ENCODE results near the gene ARRDC2.
"Not testable (repeated sequence)": the region's sequence is repeated elsewhere in the genome, so short reads cannot be mapped to it uniquely, and the experiment has no call there.

ARRDC2 gene

DNA sequence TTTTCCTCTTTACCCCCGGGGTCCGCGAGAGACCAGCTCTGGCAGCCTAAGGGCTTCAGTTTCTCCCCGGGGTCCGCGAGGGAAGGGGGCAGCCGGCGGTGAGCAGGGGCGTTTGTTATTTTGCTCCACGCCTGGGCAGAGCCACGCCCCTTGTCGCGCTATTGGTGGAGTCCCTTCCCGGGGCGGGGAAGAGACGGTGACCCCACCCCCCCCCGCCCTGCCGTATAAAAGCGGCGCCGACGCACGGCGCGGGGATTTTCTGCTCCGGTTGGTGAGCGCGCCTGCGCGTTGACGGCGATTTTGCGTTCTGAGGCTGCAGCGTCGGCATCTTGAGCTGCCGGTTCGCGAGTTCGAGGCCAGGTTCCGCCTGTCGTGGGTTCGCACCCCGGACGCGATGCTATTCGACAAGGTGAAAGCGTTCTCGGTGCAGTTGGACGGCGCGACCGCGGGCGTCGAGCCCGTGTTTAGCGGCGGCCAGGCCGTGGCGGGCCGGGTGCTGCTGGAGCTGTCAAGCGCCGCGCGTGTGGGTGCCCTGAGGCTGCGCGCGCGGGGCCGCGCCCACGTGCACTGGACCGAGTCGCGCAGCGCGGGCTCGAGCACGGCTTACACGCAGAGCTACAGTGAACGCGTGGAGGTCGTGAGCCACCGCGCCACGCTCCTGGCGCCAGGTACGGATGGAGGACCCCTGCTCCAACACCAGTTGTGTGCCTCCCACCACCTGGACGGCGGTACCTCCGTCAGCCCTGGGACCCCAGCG, at the start of gene ARRDC2:
ARRDC2 (plus strand) TSS at position 254 of the 757 bp plus-strand sequence; CDS start at position 395, 141 bp downstream.
- DNase-seq = no peak

DNA sequence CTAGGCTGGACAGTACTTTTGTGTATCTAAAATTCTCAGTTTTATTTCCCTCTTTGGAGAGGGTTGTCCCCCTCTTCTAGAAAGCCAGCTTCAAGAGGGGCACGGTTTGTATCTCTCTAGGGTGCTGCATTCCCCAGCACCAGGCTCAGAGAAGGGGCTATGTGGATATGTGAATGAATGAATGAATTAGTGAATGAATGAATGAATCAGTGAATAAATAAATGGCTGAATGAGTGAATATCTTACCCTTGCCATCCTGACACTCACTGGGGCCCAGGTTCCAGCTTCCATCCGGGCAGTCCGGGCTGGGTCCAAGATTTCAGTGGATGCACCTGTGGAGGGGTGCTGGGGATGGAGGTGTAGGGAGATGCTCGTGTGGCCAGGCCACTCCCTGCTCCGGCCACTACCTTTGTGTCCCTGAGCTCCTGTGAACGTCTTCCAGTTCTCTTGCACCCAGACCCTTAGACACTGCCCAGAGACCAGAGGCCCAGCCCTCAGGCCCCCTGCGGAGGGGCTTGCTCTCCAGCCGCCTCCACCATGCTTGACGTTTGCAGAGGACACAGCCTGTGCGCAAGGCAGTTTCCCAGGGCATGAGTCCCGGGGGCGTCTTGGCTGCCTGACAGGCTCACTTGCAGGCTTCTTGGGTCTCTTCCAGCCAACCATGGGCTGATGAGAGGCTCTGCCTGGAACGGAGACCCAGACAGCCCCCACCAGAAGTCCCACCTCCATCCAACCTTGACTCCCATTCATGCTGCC, 43.9 kb upstream of the ARRDC2 start:
- DNase-seq = no peak

DNA sequence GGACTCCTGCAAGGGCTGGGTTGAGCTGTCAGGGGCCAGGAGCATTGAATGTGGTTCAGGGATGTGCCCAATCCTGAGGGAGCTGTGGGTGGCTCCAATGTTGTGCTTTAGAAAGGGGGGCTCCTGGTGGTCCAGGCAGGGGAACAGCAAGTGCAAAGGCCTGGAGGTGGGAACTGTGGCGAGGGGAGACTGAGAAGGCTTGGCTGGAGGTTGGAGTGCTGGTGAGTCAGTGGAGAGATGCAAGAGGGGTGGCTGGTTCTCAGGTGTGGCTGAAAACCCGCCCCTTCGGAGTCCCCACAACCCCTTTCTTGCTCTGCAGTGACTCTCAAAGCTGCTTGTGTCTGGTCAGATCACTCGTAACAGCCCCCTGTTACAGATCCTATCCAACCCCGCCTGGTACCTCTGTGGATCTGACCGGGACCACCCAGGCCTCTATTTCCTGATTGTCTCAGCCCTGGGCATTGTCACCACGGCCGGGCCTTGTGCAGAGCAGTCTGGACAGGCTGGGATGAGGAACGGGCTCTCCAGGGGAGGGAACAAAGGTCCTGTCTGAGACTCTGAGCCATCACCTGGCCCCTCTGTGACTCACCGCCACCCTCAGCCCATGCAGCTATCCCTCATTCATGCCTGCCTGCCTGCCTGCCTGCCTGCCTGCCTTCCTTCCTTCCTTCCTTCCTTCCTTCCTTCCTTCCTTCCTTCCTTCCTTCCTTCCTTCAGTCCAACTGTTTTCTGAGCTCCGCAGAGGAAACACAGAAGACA, 42.4 kb upstream of the ARRDC2 start:
- DNase-seq = no peak

DNA sequence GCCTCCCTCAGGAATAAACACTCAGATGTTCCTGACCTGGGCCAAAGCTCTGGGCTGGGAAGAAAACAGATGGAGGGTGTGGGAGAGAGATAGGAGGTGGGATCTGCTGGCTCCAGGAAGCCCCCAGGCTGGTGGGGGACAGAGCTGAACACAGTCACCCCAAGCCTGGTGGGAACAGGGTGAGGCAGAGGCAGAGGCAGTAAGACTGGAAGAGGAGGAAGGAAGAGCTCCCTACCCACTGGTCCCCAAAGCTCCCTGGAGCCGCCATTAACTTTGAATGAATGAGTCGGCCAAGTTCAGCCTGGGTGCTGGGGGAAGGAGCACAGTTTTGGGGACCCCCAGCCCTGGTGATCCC, 41.9 kb upstream of the ARRDC2 start:
- DNase-seq = no peak

DNA sequence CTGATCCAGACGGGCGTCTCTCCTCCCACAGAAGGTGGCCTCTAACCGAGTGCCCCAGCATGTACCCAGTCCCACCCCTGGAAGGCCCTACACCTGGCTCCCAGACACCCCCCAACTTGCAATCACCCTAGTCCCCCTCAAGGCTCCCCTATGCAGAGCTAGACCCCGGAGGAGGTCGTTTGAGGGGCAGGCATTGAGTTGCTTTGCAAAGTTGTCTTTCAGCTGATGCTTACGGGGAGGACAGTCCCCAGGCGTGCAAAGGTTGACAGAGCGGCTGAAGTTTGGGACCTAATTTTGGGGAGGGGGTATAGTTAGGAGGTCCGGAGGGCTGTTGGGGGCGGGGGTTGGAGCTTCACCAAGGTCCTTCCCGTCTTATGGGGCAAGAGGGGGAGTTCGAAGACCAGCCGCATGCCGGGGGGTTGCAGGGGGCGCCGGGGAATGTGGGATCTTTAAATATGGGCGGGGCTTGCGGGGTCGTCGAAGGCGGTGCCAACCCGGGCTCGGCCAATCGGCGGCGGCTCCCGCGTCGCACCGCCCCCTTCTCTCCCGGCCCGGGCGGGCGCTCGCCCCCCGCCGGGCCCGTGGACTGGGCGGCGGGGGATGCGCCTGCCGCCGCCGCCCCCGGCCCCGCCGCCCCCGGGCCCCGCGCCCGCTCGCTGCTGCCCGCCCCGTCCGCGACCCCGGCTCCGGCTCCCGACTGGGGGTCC, 41.3 kb upstream of the ARRDC2 start, which contains the start of gene KCNN1:
KCNN1 (plus strand) TSS at position 558 of the 707 bp plus-strand sequence. CDS start 6,782 bp downstream, outside the sequence.
- no peak for DNase-seq

DNA sequence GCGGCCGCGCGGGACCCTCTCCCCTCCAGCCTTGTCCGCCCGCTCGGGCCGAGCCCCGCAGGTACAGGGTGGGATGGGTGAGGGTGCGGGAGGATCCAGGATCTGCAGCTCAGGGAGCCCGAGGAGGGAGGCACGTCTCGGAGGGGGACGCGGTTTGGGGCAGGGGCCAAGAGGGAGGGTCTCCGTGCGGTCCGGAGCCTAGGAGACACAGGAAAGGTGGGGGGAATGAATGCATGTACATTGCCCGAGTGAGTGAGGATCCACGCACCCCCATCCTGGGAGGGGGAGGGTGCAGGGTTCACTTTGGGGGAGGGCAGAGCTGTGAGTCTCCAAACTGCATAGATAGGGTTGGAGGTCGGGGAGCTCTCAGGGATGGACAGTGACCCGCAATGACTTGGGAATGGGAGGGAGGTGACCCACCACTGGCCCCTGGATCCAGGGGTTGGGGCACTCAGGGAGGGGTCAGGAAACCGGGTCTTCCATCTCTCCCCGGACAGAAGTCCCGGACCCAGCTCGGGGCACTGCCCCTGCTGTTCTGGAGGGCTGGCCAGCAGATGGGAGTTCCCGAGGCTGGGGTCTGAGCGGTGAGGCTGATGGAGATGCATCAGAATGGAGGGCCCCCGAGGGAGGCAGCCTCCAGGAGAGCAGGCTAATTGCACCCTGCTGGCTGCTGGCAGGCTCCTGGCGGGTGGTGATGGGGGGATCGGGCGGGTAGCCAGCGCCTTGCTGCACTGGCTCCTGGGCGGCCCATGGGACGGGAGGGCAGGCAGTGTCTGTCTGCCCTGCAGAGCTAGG, 40.5 kb upstream of the ARRDC2 start:
- DNase-seq = peak; percentile 16

DNA sequence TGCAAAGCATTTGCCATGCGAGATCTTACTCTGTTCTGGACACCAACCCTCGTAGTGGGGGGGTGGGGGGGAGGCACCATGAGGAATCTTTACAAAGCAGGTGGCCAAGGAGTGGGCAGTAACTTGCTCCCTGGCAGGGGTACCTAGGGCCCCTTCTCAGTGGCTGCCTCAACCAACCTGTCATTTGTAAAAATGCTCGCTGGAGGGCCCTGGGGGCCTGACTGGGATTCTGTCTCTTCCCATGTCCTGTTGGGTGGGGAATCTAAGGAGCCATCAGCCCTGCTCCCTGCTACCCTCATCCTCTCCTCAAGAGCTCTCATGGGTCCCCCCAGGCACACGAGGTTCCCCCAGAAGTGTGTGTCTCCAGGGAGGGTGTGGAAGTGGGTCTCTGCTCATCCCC, 39.6 kb upstream of the ARRDC2 start:
- DNase-seq = no peak

DNA sequence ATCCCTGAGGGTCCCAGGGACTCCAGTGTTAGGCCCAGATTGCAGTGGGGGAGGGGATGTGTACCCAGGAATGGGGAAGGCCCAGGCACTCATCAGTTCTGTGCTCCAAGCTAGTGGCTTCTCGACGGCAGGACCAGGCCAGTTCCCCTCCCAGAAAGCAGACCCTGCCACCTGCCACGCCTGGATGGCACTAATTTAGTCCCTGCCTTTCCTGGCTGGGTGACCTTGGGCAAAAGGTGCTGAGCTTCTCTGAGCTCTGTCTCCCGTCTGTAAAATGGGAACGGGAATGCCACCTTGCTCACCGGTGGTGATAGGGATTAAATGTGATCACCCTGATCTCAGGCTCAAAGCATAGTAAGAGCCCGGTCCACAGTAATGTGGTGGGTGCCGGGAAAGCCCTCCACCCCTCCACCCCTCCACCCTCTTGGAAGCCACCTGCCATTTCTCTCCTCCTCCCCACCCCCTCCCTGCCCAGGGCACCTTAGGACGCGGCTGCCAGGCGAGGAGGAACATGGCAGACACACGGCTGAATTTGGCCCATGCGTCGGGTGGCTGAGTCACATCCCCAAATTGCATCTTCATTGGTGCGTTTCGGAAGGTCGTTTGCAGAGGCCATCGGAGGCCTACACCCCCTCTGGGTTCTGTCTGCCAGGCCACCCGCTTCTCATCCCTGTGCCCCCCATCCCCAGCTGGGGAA, 38.7 kb upstream of the ARRDC2 start:
- no peak for DNase-seq

DNA sequence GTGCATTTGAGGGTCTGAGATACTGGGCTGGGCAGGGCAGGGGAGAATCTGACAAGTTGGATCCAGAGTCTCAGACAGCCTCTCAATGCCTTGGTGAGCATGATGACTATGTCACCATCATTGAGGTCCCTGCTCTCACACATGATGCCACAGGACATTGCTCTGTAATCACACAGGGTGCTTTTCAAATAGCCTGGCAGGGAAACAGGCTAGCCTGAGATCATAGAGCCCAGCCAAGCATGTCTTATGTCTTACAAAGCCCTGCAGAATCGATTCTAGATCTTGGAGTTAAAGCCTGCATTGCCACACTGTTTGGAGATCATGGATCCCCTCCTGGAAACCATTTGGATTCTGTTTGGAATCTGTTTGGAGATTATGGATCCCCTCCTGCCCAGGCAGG, 35.7 kb upstream of the ARRDC2 start:
- no peak for DNase-seq

DNA sequence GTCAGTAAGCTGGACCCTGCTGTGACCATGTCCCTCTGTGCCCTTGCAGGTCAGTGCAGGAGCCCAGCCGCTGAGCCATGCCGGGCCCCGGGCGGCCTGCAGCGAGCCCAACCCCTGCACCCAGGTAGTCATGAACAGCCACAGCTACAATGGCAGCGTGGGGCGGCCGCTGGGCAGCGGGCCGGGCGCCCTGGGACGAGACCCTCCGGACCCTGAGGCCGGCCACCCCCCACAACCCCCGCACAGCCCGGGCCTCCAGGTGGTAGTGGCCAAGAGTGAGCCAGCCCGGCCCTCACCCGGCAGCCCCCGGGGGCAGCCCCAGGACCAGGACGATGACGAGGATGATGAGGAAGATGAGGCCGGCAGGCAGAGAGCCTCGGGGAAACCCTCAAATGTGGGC, 34.2 kb upstream of the ARRDC2 start:
- DNase-seq = no peak

DNA sequence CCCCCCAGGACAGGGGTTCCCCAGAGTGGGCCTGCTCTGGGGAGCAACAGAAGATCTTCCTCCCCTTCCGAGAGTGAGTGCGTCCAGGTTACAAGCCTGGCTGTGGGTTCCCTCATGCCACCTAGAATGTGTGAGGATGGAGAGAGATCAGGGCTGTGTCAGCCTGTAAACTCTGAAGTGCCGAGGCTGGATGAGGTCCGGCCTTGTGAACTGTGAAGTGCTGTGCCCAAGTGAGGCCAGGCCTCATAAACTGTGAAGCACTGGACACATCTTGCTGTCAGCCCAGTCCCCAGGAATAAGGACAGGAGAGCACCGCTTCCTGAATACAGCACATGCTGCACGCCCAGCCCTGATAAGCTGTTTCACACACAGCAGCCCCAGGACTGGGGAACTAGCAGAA, 33.4 kb upstream of the ARRDC2 start:
- no peak for DNase-seq

DNA sequence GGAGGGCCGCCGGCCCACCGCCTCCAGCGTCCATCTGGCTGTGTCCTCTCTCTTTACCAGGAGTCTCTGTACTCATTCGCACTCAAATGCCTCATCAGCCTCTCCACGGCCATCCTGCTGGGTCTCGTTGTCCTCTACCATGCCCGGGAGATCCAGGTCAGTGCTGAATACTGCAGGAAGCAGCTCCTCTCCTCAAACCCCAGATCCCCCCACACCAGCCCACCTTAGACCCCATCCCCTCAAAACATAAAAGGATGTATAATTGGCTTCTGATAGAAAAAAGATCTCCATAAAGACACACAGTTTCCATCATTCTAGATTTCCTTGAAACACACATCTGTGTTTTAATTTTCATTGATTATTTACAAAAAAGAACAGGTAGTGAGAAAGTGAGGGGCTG, 32.9 kb upstream of the ARRDC2 start:
- DNase-seq = no peak

DNA sequence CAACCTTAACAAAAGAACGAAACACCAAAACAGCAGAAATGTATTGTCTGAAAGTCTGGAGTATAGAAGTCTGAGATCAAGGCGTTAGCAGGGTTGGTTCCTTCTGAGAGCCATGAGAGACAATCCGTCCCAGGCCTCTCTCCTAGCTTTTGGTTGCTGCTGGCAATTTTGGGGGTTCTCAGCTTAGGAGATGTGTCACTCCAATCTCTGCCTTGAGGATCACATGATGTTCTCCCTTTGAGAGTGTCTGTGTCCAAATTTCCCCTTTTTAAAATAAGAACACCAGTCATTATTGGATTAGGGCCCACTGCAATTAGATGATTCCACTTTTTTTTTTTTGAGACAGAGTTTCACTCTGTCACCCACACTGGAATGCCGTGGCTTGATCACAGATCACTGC, 30.9 kb upstream of the ARRDC2 start:
- no peak for DNase-seq

DNA sequence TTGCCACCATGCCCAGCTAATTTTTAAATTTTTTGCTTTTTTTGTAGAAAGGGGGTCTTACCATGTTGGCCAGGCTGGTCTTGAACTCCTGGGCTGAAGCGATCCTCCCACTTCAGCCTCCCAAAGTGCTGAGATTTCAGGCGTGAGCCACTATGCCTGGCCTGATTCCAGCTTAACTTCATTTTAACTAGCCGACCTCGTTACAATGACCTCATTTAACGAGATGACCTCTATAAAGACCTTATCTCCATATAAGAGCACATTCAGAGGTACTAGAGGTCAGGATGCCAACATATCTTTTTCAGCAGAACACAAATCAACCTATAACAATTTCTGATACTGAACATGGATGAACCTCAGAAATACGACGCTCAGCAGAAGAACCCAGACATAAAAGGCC, 30.5 kb upstream of the ARRDC2 start:
- no peak for DNase-seq

DNA sequence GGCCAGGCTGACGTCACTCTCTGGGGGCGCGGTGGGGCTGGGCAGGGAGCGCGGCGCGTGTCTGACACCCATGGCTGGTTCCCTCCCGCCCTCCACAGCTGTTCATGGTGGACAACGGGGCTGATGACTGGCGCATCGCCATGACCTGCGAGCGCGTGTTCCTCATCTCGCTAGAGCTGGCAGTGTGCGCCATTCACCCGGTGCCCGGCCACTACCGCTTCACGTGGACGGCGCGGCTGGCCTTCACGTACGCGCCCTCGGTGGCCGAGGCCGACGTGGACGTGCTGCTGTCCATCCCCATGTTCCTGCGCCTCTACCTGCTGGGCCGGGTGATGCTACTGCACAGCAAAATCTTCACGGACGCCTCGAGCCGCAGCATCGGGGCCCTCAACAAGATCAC, 26.4 kb upstream of the ARRDC2 start:
- DNase-seq = no peak

DNA sequence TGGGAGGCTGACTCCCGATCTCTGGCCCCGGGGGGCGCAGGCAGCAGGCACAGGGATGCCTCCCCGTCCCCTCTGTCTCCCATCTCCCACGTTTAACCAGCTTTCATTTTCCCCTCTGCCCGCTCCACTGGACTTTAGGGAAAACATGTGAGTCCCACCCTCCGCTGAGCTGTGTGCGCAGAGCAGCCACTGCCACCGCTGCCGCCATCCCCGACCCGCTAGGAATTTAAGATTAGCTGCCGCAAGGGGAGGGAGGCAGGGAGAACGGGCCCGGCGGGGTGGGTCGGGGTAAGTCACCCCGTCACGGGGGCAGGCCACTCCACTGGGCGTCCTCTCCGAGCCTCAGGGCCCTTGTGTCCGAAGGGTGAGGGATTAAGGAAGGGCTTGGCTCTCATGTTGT, 25.5 kb upstream of the ARRDC2 start:
- no peak for DNase-seq

DNA sequence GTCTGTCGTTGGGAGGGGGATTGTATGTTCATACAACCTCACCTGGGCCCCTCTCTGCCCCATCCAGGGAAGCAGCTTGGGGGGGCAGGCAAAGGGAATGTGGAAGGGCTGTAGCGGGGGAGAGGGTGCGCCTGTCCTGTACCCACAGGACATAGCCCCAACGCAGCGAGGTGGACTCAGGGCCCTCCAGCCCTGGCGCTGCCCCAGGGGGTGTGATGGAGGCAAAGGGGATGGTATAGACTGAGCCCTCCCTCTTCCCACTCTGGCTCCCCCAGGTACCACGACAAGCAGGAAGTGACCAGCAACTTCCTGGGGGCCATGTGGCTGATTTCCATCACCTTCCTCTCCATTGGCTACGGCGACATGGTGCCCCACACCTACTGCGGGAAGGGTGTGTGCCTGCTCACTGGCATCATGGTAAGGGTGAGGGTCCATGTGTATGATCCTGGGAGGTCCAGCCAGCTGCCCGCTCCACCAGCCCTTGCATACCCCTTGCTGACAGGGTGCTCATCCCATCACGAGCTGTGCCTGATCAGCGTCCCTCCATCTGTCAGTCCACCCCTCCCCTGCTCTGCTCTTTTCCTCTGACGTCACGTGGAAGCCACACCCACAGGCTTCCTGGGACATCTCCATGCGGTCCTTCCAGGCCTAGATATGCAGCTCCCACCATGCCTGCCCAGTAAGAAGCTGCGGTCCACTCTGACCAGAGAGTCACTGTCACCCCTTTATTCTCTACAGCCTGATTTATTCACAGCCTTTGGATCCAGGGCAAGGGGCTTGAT, 22.7 kb upstream of the ARRDC2 start:
- no peak for DNase-seq

DNA sequence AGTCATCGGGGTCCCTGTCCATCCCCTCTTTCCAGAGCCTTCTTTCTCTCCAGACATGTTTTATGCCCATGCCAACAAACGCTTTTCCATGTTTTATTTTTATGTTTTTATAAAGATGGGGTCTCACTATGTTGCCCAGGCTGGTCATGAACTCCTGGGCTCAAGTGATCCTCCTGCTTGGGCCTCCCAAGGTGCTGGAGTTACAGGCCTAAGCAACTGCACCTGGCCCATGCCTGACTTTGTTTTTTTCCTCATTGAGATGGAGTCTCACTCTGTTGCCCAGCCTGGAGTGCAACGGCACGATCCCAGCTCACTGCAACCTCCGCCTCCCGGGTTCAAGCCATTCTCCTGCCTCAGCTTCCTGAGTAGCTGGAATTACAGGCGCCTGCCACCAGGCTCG, 21.4 kb upstream of the ARRDC2 start:
- not testable (repeated sequence) for DNase-seq

DNA sequence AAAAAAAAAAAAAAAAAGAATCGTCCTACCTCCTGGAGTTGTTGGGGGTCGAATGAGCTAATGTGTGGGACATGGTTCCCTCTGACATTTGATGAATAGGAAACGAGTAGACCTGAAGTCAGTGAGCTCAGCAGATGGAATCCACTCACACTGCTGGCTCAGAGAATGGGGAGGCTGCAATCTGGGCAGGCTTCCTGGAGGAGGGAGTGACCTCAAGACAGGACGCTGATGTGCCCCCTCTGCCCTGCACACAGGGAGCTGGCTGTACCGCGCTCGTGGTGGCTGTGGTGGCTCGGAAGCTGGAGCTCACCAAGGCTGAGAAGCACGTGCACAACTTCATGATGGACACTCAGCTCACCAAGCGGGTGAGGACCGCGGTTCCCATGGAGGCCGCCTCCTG, 19.8 kb upstream of the ARRDC2 start:
- DNase-seq = no peak

DNA sequence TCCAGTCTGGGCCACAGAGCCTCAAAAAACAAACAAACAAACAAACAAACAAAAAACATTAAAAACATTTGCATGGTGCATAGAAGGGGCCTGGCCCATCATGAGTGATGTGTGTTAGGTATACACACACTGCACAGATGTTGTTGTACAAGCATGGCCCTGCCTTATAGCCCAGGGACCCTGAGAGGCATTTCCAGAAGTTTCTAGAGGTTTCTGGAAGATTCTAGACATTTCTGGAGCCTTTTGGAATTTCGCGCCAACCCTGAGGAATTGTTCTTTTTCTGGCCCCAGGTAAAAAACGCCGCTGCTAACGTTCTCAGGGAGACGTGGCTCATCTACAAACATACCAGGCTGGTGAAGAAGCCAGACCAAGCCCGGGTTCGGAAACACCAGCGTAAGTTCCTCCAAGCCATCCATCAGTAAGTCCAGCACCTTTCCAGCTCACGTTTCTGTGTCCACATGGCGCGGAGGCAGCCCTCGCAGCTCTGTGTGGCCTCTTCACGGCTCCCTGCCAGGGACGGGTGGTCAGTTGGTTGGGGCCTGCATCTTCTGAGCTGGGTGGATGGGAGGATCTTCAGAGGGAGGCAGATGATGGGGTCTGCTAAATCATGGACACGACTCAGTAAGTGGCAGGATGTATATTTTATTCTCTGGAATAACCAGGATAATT, 18.4 kb upstream of the ARRDC2 start:
- DNase-seq = no peak
